Left renal pelvis (tissue), 4 donors: ENCODE data around the gene METAP1. TPM values are rescaled to one million over a fixed set of nuclear protein-coding genes. Genes with fewer than 3 reads are reported as not detected.
A peak's percentile ranks its signal among the peaks of the same experiment; 100 is the strongest.
"Not testable (repeated sequence)": the region's sequence is repeated elsewhere in the genome, so short reads cannot be mapped to it uniquely, and the experiment has no call there.

Experiments
- DNase-seq, 4 donors: peaks; one replicate each; pipeline ENCODE4 v3.0.0-alpha.2; 2013; ENCODE audit warnings: low read depth in 4 of 4, low spot score in 3 of 4
- polyA plus RNA-seq, 4 donors: library from polyadenylated mRNA; unstranded; fragments of 120-200 nt; gene quantifications; one replicate each; pipeline ENCODE4 v1.2.1, GENCODE V29; 2013; ENCODE audit not compliant: insufficient read length in 4 of 4

The METAP1 gene
- polyA plus RNA-seq: 10 to 100 TPM; 36.5 to 81.6 (median 76.0) TPM

GRCh38 chr4:98995183-98996055, at the start of gene METAP1:
Gene METAP1, plus strand, starts transcription at chr4:98995721. Its CDS starts 33 bp downstream, at chr4:98995754.
- DNase-seq: peak; percentile 75 to 82 (median 78)

GRCh38 chr4:98946359-98946758, 49.2 kb upstream of the METAP1 start:
- no peak for DNase-seq

- no peak for DNase-seq
Measured at GRCh38 chr4:98950925-98951324, 44.6 kb upstream of the METAP1 start.

DNA sequence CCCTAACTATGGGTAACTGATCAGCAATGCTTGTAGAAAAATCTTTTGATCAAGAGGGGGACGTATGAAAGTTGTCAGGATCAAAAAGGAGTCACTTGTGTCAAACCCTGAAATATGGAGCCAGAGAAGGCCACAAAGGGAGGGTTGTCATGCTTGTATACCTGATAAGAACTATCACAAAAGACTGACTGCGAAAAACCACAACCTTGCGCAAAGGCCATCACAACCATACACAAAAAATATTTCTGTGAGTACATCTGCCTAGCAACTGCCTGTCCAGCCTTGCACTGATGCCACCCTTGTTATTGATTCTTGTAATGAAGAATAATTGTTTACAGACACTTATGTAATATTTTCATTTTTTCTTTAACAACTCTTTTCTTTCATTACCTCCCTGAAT, 43.8 kb upstream of the METAP1 start:
- DNase-seq: no peak

GRCh38 chr4:98955229-98955628, 40.3 kb upstream of the METAP1 start:
- DNase-seq: no peak

GRCh38 chr4:98958065-98958464, 37.5 kb upstream of the METAP1 start:
- no peak for DNase-seq

DNA sequence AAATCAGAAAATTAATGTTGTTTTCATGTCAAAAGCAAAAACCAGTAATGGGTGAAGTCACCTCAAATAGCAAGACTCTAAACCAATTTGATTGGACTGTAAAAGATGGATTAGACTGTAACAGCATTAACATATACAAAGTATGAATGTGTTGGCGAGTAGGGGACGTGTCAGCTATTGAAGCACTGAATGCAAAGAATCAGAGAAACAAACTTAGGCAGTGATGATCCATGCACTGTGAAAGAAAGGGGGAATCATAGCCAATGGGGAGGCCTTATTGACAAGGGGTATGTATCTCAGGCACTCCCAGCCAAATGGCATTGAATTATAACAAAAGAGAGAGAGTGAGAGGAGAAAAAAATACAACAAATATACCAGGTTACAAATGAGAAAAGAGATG, 36.1 kb upstream of the METAP1 start:
- no peak for DNase-seq

- no peak for DNase-seq
Measured at GRCh38 chr4:98961770-98962169, 33.8 kb upstream of the METAP1 start.

DNA sequence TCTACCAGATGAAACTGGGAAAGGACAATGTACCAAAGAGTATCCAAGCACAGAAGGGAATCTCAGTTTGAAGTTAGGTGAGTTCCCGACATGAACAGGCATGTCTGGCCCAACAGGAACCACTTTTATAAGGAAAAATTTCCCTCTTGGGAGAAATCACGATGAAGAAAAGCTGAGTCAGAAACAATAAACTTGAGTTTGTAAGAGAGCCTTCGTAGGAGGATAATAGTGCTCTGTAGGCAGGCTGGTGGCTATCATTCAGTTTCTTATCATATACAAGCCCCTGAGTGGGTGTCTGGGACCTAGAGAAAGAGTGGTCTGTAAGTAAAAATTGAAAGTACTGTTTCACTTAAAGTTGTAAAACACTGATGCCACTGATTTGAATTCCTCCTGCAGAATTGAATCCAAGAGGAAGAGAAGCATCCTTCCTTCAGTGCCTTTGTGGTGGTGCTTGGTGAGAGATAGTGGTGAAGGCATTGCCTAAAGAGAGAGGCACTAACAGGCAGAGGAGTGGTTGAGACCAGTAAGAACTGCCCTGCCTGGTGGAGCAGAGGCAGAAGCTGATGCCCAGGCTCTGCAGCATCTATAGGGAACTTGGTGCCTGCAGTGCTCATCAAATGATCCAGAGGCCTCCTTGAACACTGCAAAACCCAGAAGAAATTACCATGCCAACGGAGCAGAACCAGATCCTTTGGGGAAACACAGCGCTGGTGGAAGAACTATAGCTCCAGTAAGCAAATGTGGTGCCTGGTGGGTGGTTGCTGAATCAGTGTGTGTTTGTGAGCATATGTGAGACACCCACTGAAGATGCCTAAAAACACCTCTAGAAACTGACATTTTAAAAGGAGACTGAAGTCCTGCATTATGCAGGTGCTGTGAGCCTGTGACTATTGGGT, 31.7 kb upstream of the METAP1 start:
- DNase-seq: no peak

- no peak for DNase-seq
Measured at GRCh38 chr4:98966926-98967325, 28.6 kb upstream of the METAP1 start.

DNA sequence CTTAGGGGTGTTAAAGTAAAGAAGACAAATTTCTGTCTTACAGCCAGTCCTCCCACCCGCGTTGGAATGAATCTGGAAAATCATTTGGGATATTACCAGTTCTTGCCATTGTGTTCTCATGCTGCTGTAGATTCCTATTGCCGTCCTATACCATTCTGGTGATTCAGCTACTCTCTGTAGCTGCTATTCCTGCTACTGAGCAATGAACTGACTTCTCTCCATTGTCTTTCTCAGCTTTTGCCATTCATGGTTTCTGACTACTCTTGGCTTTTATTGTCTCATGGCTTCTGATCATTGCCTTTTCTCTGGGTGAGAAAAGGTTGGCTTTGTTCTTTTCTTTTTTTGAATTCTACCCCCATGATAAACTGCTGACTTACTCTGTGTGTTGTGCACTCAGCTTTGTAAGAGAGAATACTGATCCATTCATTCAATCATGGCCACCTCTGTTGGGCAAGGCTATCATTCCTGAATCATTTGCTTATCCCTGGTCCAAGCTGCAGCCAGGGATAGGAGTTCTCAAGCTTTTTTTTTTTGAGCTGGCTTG, 27.7 kb upstream of the METAP1 start:
- no peak for DNase-seq

GRCh38 chr4:98969878-98970785, 25.4 kb upstream of the METAP1 start:
- no peak for DNase-seq

DNA sequence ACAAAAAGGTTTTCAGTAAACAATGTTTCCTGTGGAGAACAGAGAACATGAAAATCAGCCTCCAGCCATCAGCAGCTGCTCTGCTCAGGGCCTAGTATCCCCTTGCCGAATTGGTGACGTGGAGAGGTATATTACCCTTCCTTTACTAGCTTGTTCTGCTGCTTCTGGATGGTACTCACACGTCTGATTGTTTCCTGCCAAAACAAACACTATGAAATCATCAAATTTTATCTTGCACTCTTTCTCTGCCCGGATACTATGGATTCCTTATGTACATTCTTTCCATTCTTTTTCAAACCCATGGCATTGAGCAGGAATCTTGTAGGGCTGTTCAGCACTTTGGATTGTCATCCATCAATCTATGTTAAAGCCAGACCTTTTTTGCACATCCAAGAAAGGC, 18.8 kb upstream of the METAP1 start:
- no peak for DNase-seq

GRCh38 chr4:98977557-98977956, 18.0 kb upstream of the METAP1 start:
- DNase-seq: no peak

- no peak for DNase-seq
Measured at GRCh38 chr4:98987720-98988119, 7.8 kb upstream of the METAP1 start.

- DNase-seq: not testable (repeated sequence)
Measured at GRCh38 chr4:98992835-98993234, 2.7 kb upstream of the METAP1 start.

GRCh38 chr4:98993419-98994071, 2.0 kb upstream of the METAP1 start:
- DNase-seq: no peak

DNA sequence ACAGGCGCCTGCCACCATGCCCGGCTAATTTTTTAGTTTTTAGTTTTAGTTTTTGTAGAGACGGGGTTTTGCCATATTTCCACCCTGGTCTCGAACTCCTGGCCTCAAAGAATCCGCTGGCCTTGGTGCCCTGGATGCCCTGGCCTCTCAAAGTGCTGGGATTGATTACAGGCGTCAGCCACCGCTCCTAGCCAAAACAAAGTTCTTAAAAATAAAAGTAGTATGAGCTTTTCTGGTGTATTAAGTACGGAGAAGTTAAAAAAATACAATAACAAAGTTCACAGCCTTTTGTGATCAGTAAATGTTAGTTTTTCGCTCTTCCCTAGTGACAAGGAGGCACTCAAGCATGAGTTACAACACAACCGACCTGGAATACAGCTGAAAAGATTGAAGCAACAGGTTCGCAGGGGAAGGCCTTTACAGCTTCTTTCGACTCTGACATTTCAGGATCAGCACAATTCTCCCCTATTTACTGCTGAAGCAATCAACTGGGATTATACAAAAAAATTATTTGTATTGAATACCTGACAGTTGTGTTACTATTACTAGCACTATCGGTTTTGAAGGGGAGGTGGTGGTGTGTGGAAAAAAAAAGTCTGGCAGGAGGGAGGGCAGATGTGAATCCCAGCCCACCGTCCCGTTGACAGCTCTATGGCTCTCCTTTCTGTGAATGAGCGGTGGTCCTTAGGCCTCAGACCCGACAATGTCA, 893 bp upstream of the METAP1 start:
- no peak for DNase-seq
